Measurements from ENCODE around the gene HTR3B.
"Not testable (repeated sequence)": the region's sequence is repeated elsewhere in the genome, so short reads cannot be mapped to it uniquely, and the experiment has no call there.

Gene HTR3B

GRCh38 chr11:113904379-113905101 is at the start of gene HTR3B:
TSS of gene HTR3B (plus strand) at chr11:113904796. CDS start at chr11:113904934, 138 bp downstream.
- no peak for DNase-seq

GRCh38 chr11:113855803-113856202 is 48.8 kb upstream of the HTR3B start:
- DNase-seq = no peak

GRCh38 chr11:113856966-113857759 is 47.4 kb upstream of the HTR3B start:
- no peak for DNase-seq

- no peak for DNase-seq
These were observed 44.9 kb upstream of the HTR3B start for GRCh38 chr11:113859665-113860064.

- no peak for DNase-seq
These were observed 42.2 kb upstream of the HTR3B start for GRCh38 chr11:113862435-113862834.

GRCh38 chr11:113864410-113864809 is 40.2 kb upstream of the HTR3B start:
- no peak for DNase-seq

- DNase-seq = no peak
These were observed 38.7 kb upstream of the HTR3B start for GRCh38 chr11:113865873-113866272.

- DNase-seq = no peak
These were observed 36.6 kb upstream of the HTR3B start for GRCh38 chr11:113867843-113868503.

- no peak for DNase-seq
These were observed 33.3 kb upstream of the HTR3B start for GRCh38 chr11:113871336-113871735.

GRCh38 chr11:113873236-113873626 is 31.4 kb upstream of the HTR3B start:
- DNase-seq = no peak

GRCh38 chr11:113874096-113874495 is 30.5 kb upstream of the HTR3B start:
- no peak for DNase-seq

- DNase-seq = no peak
These were observed 29.9 kb upstream of the HTR3B start for GRCh38 chr11:113874581-113875233.

GRCh38 chr11:113875234-113876073 is 29.1 kb upstream of the HTR3B start, which contains the start of gene USP28:
TSS of gene USP28 (minus strand) at chr11:113875572. CDS start at chr11:113875501, 71 bp downstream.
- DNase-seq = peak; percentile 90

- DNase-seq = no peak
These were observed 28.4 kb upstream of the HTR3B start for GRCh38 chr11:113876074-113876797.

GRCh38 chr11:113876798-113877669 is 27.6 kb upstream of the HTR3B start:
- no peak for DNase-seq

GRCh38 chr11:113877670-113878055 is 26.9 kb upstream of the HTR3B start:
- DNase-seq = no peak

- DNase-seq = not testable (repeated sequence)
These were observed 25.1 kb upstream of the HTR3B start for GRCh38 chr11:113879446-113879845.

GRCh38 chr11:113880971-113881370 is 23.6 kb upstream of the HTR3B start:
- DNase-seq = no peak

- DNase-seq = no peak
These were observed 22.7 kb upstream of the HTR3B start for GRCh38 chr11:113881856-113882255.

GRCh38 chr11:113884361-113884836 is 20.2 kb upstream of the HTR3B start:
- no peak for DNase-seq

Measured in stimulated activated CD8-positive, alpha-beta memory T cell treated with anti-CD3 and anti-CD28 coated beads, Interleukin-4, amount 100 ng/mL, for 48 hours (primary cell).